ENCODE results near the gene ADISSP.

ADISSP gene

GRCh38 chr20:3778976-3779375 lies 11.4 kb upstream of the ADISSP start:
- Histone ChIP-seq H3K9me3 (ENCODE audit: control insufficient read depth, insufficient read depth, low read length) (no peaks in the 10 kb centered on the region), H3K36me3 (ENCODE audit: insufficient read depth, low read length) (no peaks in the 10 kb centered on the region; the same call in 1 of the 2 replicates)

GRCh38 chr20:3777716-3778629 lies 10.4 kb upstream of the ADISSP start:
- H3K4me1 ChIP-seq (ENCODE audit: insufficient read depth, low read length): no peaks in the 10 kb centered on the region
- no peaks in the 10 kb centered on the region for H3K9me3 ChIP-seq (ENCODE audit: control insufficient read depth, insufficient read depth, low read length)
- no peaks in the 10 kb centered on the region for H3K36me3 ChIP-seq (ENCODE audit: insufficient read depth, low read length)
- H3K9ac ChIP-seq (ENCODE audit: low read depth, low read length): peak overlapping the region; percentile 65

More at GRCh38 chr20:3778976-3779375, 11.4 kb upstream of the ADISSP start:
- H3K4me1 ChIP-seq (ENCODE audit: insufficient read depth, low read length): no peaks in the 10 kb centered on the region
- H3K9ac ChIP-seq (ENCODE audit: low read depth, low read length): peak overlapping the region; percentile 65; the same call in 1 of the 2 replicates

- H3K4me1 ChIP-seq (ENCODE audit: insufficient read depth, low read length): no peaks in the 10 kb centered on the region
- no peaks in the 10 kb centered on the region for H3K9me3 ChIP-seq (ENCODE audit: control insufficient read depth, insufficient read depth, low read length)
- H3K9ac ChIP-seq (ENCODE audit: low read depth, low read length): peak overlapping the region; percentile 65
- no peaks in the 10 kb centered on the region for H3K36me3 ChIP-seq (ENCODE audit: insufficient read depth, low read length)
These were observed 9.8 kb upstream of the ADISSP start for GRCh38 chr20:3777381-3777715.

- no peaks in the 10 kb centered on the region for H3K4me1 ChIP-seq (ENCODE audit: insufficient read depth, low read length)
- H3K9me3 ChIP-seq (ENCODE audit: control insufficient read depth, insufficient read depth, low read length): no peaks in the 10 kb centered on the region
- no peaks in the 10 kb centered on the region for H3K36me3 ChIP-seq (ENCODE audit: insufficient read depth, low read length)
- H3K9ac ChIP-seq (ENCODE audit: low read depth, low read length): no peak overlapping the region
These were observed 8.0 kb upstream of the ADISSP start for GRCh38 chr20:3775457-3776108.

GRCh38 chr20:3771552-3772058 lies 4.1 kb upstream of the ADISSP start:
- Histone ChIP-seq H3K9me3 (ENCODE audit: control insufficient read depth, insufficient read depth, low read length) (no peaks in the 10 kb centered on the region), H3K4me1 (ENCODE audit: insufficient read depth, low read length) (no peaks in the 10 kb centered on the region; the same call in 1 of the 2 replicates), H3K9ac (ENCODE audit: low read depth, low read length) (no peak overlapping the region), H3K36me3 (ENCODE audit: insufficient read depth, low read length) (no peaks in the 10 kb centered on the region)

- H3K36me3 ChIP-seq (ENCODE audit: insufficient read depth, low read length): no peaks in the 10 kb centered on the region; the same call in 1 of the 2 replicates
- H3K4me1 ChIP-seq (ENCODE audit: insufficient read depth, low read length): no peaks in the 10 kb centered on the region; the same call in 1 of the 2 replicates
- no peaks in the 10 kb centered on the region for H3K9me3 ChIP-seq (ENCODE audit: control insufficient read depth, insufficient read depth, low read length)
- peak overlapping the region; percentile 71 for H3K9ac ChIP-seq (ENCODE audit: low read depth, low read length)
These were observed 983 bp upstream of the ADISSP start for GRCh38 chr20:3768342-3769130.

- Histone ChIP-seq H3K4me1 (ENCODE audit: insufficient read depth, low read length) (no peaks in the 10 kb centered on the region; the same call in 1 of the 2 replicates), H3K36me3 (ENCODE audit: insufficient read depth, low read length) (no peaks in the 10 kb centered on the region; the same call in 1 of the 2 replicates), H3K9ac (ENCODE audit: low read depth, low read length) (peak overlapping the region; percentile 74), H3K9me3 (ENCODE audit: control insufficient read depth, insufficient read depth, low read length) (no peaks in the 10 kb centered on the region)
These were observed 485 bp downstream of the ADISSP start for GRCh38 chr20:3767110-3767426.

- no peaks in the 10 kb centered on the region; the same call in 1 of the 2 replicates for H3K4me1 ChIP-seq (ENCODE audit: insufficient read depth, low read length)
- no peaks in the 10 kb centered on the region; the same call in 1 of the 2 replicates for H3K36me3 ChIP-seq (ENCODE audit: insufficient read depth, low read length)
- H3K9me3 ChIP-seq (ENCODE audit: control insufficient read depth, insufficient read depth, low read length): no peaks in the 10 kb centered on the region
- peak overlapping the region; percentile 74 for H3K9ac ChIP-seq (ENCODE audit: low read depth, low read length)
These were observed 987 bp downstream of the ADISSP start for GRCh38 chr20:3766422-3767109.

- Histone ChIP-seq H3K9me3 (ENCODE audit: control insufficient read depth, insufficient read depth, low read length) (no peaks in the 10 kb centered on the region), H3K4me1 (ENCODE audit: insufficient read depth, low read length) (peaks cover 5% of the 10 kb centered on the region), H3K36me3 (ENCODE audit: insufficient read depth, low read length) (no peaks in the 10 kb centered on the region; the same call in 1 of the 2 replicates), H3K9ac (ENCODE audit: low read depth, low read length) (no peak overlapping the region)
These were observed 2.2 kb downstream of the ADISSP start for GRCh38 chr20:3765171-3765882.

GRCh38 chr20:3764659-3765058 lies 2.9 kb downstream of the ADISSP start:
- Histone ChIP-seq H3K9me3 (ENCODE audit: control insufficient read depth, insufficient read depth, low read length) (no peaks in the 10 kb centered on the region), H3K4me1 (ENCODE audit: insufficient read depth, low read length) (peaks cover 5% of the 10 kb centered on the region), H3K36me3 (ENCODE audit: insufficient read depth, low read length) (no peaks in the 10 kb centered on the region; the same call in 1 of the 2 replicates), H3K9ac (ENCODE audit: low read depth, low read length) (no peak overlapping the region)

GRCh38 chr20:3763671-3764601 lies 3.6 kb downstream of the ADISSP start:
- Histone ChIP-seq H3K9me3 (ENCODE audit: control insufficient read depth, insufficient read depth, low read length) (no peaks in the 10 kb centered on the region), H3K9ac (ENCODE audit: low read depth, low read length) (no peak overlapping the region), H3K36me3 (ENCODE audit: insufficient read depth, low read length) (no peaks in the 10 kb centered on the region; the same call in 1 of the 2 replicates), H3K4me1 (ENCODE audit: insufficient read depth, low read length) (peaks cover 5% of the 10 kb centered on the region)

- H3K9me3 ChIP-seq (ENCODE audit: control insufficient read depth, insufficient read depth, low read length): no peaks in the 10 kb centered on the region
- H3K4me1 ChIP-seq (ENCODE audit: insufficient read depth, low read length): peaks cover 5% of the 10 kb centered on the region; the same call in 1 of the 2 replicates
- H3K36me3 ChIP-seq (ENCODE audit: insufficient read depth, low read length): no peaks in the 10 kb centered on the region; the same call in 1 of the 2 replicates
These were observed 6.8 kb downstream of the ADISSP start for GRCh38 chr20:3760655-3761348.

More at GRCh38 chr20:3760655-3761348, 6.8 kb downstream of the ADISSP start:
- no peak overlapping the region for H3K9ac ChIP-seq (ENCODE audit: low read depth, low read length)

All from ES-I3 (cell line).